ENCODE data around the gene UVRAG. TPM values are rescaled to one million over a fixed set of nuclear protein-coding genes. Genes with fewer than 3 reads are reported as not detected.

UVRAG gene
- total and polyA plus RNA-seq, 2 of the 13 experiments (the other 11 are each of a cell fraction or from before 2014, with no cell fraction given): 9.7 to 17.3 TPM

- H2AFZ ChIP-seq (ENCODE audit: low read length): no peak overlapping the region
- ChIA-PET CTCF (ENCODE audit: low intra/inter-chr PET ratio, low total read pairs) (no interaction called here), POLR2A (interaction anchor here (1.7 to 7.9 kb wide), 5 partner anchors 13 to 61 kb away, joined by 4 to 138 read pairs (median 23); partner anchors contain the start of gene DGAT2)
- no peaks in the 10 kb centered on the region for H3K9me3 ChIP-seq (ENCODE audit: low read length)
- no peak overlapping the region for H3K4me2 ChIP-seq (ENCODE audit: low read depth, low read length)
- no peaks in the 10 kb centered on the region for H3K79me2 ChIP-seq (ENCODE audit: insufficient read depth, low read length)
- FAIRE-seq (no peak), DNase-seq (ENCODE audit: low spot score) (no peak), ATAC-seq (no peak)
- whole genome bisulfite sequencing (ENCODE audit: low lambda C conversion rate): 95% methylated on average over 7 of the region's 7 CpGs
- H3K36me3 ChIP-seq (replicated peaks in 1 of 2; ENCODE audit: control insufficient read depth in 1 of 2, insufficient read depth in 2 of 2, low read length in 2 of 2): peaks cover 3 to 4% of the 10 kb centered on the region in 2 experiments; a peak in 3 of 5 replicates
- H3K9ac ChIP-seq (ENCODE audit: insufficient read depth, low read depth, low read length): no peak overlapping the region
- no peaks in the 10 kb centered on the region for H4K20me1 ChIP-seq (ENCODE audit: insufficient read depth, low read length)
- no peaks in the 10 kb centered on the region for H3K27me3 ChIP-seq (ENCODE audit: control insufficient read depth in 1 of 2, insufficient read depth in 2 of 2, low read length in 2 of 2)
- H3K27ac ChIP-seq (ENCODE audit: extremely low read length, insufficient read depth, low read length): peak overlapping the region; percentile 92
- no peak overlapping the region for H3K4me3 ChIP-seq (replicated peaks in 1 of 3; ENCODE audit: insufficient read depth in 1 of 3, low read depth in 2 of 3, low read length in 3 of 3)
- no peak for TF ChIP-seq ATF5 (CRISPR knock-in tag; IDR thresholded peaks at IDR 0.05; ENCODE audit: low read depth)
- TF ChIP-seq NRL (CRISPR knock-in tag; IDR thresholded peaks at IDR 0.05; ENCODE audit: borderline replicate concordance): peak; percentile 31; the same call in 1 of the 2 replicates
- TF ChIP-seq TRIM22 (IDR thresholded peaks at IDR 0.05): no peak
- no peak for TF ChIP-seq ZFX (CRISPR knock-in tag; IDR thresholded peaks at IDR 0.05; ENCODE audit: low read depth)
- 0 out of 2 replicates have a peak, but pooled peaks have one; percentile 49 for TF ChIP-seq NFATC3 (CRISPR knock-in tag; IDR thresholded peaks at IDR 0.05)
- intact Hi-C loops (cut with micrococcal nuclease; ENCODE audit: unreplicated experiment): no loop called here
- BruUV-seq (replicated peaks): no TSS peak
- in situ Hi-C loops (cut with HindIII; ENCODE audit: extremely low pct_ligation_motif_present, low pct_unique_long_range_greater_than_20kb): no loop called here
- H3K4me1 ChIP-seq (ENCODE audit: insufficient read depth, low read length): peaks cover 66% of the 10 kb centered on the region
Measured at GRCh38 chr11:75781296-75781695, 33.7 kb upstream of the UVRAG start.

GRCh38 chr11:75781831-75782230 lies 33.2 kb upstream of the UVRAG start:
- no peak for DNase-seq (ENCODE audit: low spot score)
- intact Hi-C loops (cut with micrococcal nuclease; ENCODE audit: unreplicated experiment): no loop called here
- TF ChIP-seq TFDP1 (CRISPR knock-in tag; IDR thresholded peaks at IDR 0.05; ENCODE audit: borderline replicate concordance): no peak
- no peak for TF ChIP-seq HNRNPUL1 (IDR thresholded peaks at IDR 0.05; ENCODE audit: low read depth, low read length)
- TF ChIP-seq HOXA3 (CRISPR knock-in tag; IDR thresholded peaks at IDR 0.05): no peak
- TF ChIP-seq HES4 (CRISPR knock-in tag; IDR thresholded peaks at IDR 0.05; ENCODE audit: borderline replicate concordance): no peak
- TF ChIP-seq RBFOX2 (IDR thresholded peaks at IDR 0.05; ENCODE audit: low read depth, low read length): 0 out of 2 replicates have a peak, but pooled peaks have one; percentile 6
- TF ChIP-seq PRDM15 (CRISPR knock-in tag; IDR thresholded peaks at IDR 0.05): 0 out of 2 replicates have a peak, but pooled peaks have one; percentile 10

More at GRCh38 chr11:75781831-75782230, 33.2 kb upstream of the UVRAG start:
- Histone ChIP-seq H4K20me1 (ENCODE audit: insufficient read depth, low read length) (no peaks in the 10 kb centered on the region), H3K36me3 (replicated peaks in 1 of 2; ENCODE audit: control insufficient read depth in 1 of 2, insufficient read depth in 2 of 2, low read length in 2 of 2) (peaks cover 0 to 3% of the 10 kb centered on the region in 2 experiments; a peak in 2 of 5 replicates), H3K4me1 (ENCODE audit: insufficient read depth, low read length) (peaks cover 71% of the 10 kb centered on the region), H3K27ac (ENCODE audit: extremely low read length, insufficient read depth, low read length) (peak overlapping the region; percentile 92), H2AFZ (ENCODE audit: low read length) (no peak overlapping the region), H3K9ac (ENCODE audit: insufficient read depth, low read depth, low read length) (0 out of 2 replicates have a peak overlapping the region, but pooled peaks have one; percentile 57), H3K79me2 (ENCODE audit: insufficient read depth, low read length) (no peaks in the 10 kb centered on the region), H3K4me3 (replicated peaks in 1 of 3; ENCODE audit: insufficient read depth in 1 of 3, low read depth in 2 of 3, low read length in 3 of 3) (no peak overlapping the region), H3K27me3 (ENCODE audit: control insufficient read depth in 1 of 2, insufficient read depth in 2 of 2, low read length in 2 of 2) (no peaks in the 10 kb centered on the region), H3K4me2 (ENCODE audit: low read depth, low read length) (no peak overlapping the region), H3K9me3 (ENCODE audit: low read length) (no peaks in the 10 kb centered on the region)
- CTCF ChIA-PET (ENCODE audit: low intra/inter-chr PET ratio, low total read pairs): no interaction called here
- ATAC-seq: no peak
- BruUV-seq (replicated peaks): no TSS peak
- POLR2A ChIA-PET: interaction anchor here (1.6 to 7.9 kb wide), 7 partner anchors 13 to 61 kb away, joined by 4 to 138 read pairs (median 23); no protein-coding TSS in a partner anchor
- in situ Hi-C loops (cut with HindIII; ENCODE audit: extremely low pct_ligation_motif_present, low pct_unique_long_range_greater_than_20kb): no loop called here
- 98% methylated on average over 6 of the region's 9 CpGs for WGBS (ENCODE audit: low lambda C conversion rate)
- no peak for FAIRE-seq

Measured in HepG2 (cell line).